NCI-H2171 treated with DMSO at 0.1 percent for 48 hours (cell line): Measurements from ENCODE around the gene EXTL1.

Experiments
- DNase-seq: peaks from one replicate; lab custom pipeline; 2025; lab: John Stamatoyannopoulos, UW

The EXTL1 gene

DNA sequence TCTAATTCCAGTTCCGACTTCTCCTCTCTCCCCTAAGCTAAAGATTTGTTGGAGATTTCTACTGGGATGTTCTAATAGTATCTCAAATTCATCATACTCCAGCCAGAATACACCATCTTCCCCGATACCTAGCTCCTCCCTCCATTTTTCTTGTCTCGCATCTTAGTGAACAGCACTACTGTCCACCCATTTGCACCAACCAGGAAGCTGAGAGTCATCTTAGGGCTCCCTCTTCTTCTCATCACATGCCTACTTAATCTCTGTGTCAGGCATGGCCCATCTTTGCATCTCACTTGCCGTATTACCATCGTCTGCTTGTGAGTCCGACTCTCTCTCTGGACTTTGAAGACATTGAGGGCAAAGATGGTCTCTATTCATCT is 49.4 kb downstream of the EXTL1 start:
- no peak for DNase-seq

DNA sequence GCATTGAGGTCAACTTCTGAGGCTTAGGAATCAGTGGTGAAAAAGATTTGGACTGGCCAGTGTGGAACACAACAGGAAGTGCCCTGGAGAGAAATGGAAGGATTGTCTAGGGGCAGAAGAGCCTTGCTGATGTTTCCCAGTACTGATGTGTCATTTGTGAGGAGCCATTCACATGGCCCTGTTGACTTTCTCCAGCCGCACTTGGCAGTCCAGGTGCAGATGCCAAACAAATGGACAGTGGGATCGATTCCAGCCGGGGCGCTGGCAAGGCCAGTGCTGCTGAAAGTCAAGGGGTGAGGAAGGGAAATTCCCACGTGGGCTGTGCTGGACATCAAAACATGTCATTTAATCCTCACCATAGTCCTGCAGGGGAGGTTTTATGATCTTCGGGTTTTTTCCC is 50.7 kb downstream of the EXTL1 start:
- DNase-seq: no peak

DNA sequence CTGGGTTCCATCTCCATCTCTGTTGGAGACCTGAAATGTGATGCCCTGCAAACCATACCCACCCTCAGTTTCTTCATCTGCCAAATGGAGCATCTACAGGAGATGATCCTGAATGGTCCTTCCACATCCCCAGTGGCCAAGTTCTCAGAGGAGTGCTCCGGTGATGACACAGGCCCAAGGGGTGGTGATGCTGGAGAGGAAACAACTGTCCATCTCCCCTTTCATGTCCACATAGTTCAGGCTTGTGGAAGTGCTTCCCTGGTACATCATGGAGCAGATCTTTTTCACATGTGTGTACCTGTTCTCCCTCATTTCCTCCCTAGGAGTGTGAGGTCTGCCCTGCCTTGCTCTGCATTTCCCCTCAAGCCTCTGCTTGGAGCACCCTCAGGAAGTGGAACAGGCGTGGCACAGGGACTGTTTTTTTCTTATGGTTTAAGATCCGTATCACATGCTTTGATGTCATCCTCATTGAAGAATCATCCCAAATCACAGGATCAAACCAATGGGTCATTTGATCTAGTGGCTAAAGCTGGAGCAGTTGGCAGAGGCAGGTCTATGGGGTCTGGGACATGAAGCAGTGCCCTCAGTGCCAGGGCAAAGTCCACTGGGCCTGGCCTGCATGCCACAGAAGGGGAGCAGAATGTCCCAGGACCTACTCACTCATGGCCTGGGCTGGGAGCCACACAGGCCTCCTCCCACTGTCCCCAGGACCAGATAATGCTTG is 54.0 kb downstream of the EXTL1 start:
- DNase-seq: no peak

DNA sequence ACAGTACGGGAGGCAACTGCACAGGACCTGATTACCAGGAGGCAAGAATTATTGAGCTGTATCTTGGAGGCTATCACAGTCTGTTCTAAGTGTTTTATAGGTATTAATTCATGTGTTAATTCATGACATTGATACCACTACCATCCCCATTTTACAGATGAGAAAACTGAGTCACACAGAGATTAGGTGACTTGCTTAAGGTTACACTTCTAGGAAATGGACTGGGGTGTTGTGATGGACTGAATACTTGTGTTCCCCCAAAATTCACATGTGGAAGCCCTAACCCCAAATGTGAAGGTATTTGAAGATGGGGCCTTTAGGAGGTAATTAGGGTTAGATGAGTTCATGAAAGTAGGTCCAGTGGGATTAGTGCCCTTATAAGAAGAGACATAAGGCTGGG is 55.9 kb downstream of the EXTL1 start:
- no peak for DNase-seq

DNA sequence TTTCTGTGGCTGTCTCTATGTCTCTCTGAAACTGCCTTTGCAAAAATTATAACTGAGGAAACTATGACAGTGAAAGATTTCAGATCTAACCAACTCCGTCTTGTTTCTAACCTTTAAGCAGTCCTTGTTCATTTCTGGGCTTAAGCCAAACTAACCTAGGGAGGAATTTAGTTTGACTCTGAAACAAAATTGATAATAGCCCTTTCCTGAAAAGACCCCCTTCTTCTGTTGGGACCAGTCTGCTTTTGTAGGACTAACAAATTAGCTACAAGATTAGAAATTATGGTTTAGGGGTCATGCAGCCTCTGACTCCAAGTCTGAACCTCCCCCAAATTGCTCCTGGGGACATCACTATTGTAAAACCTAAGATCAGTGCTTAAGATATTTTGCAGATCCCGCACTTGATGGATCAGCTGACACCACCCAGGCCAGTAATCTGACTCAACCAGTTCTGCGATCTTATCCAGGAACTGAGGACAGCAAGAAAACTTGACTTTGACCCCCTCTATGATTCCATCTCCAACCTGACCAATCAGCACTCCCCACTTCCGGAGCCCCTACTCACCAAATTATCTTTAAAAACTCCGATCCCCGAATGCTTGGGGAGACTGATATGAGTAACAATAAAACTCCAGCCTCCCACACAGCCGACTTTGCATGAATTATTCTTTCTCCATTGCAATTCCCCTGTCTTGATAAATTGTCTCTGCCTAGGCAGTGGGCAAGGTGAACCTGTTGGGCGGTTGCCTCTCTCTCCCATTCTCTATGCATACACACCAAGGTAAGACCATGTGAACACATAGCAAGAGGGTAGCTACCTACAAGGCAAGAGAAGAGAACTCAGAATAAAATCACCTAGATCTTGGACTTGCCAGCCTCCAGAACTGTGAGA is 57.0 kb downstream of the EXTL1 start:
- no peak for DNase-seq

DNA sequence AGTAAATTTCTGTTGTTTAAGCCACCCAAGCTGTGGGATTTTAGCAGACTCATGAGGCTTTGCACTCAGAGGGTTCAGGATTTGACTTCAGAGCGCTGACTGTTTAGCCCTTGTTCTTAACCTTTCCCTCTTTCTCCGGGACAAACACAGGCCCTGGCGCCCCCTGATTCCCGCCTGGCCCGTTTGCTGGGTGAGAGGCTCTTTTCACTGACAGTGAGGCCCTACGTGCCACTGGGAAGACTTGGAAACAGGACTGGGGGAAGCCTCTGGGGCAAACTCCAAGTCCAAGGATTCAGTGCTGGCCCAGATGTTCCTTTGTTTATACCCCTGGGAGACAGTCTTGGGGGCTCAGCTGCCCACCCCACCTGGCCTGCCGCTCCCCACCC is 57.6 kb downstream of the EXTL1 start:
- DNase-seq: peak; percentile 39

DNA sequence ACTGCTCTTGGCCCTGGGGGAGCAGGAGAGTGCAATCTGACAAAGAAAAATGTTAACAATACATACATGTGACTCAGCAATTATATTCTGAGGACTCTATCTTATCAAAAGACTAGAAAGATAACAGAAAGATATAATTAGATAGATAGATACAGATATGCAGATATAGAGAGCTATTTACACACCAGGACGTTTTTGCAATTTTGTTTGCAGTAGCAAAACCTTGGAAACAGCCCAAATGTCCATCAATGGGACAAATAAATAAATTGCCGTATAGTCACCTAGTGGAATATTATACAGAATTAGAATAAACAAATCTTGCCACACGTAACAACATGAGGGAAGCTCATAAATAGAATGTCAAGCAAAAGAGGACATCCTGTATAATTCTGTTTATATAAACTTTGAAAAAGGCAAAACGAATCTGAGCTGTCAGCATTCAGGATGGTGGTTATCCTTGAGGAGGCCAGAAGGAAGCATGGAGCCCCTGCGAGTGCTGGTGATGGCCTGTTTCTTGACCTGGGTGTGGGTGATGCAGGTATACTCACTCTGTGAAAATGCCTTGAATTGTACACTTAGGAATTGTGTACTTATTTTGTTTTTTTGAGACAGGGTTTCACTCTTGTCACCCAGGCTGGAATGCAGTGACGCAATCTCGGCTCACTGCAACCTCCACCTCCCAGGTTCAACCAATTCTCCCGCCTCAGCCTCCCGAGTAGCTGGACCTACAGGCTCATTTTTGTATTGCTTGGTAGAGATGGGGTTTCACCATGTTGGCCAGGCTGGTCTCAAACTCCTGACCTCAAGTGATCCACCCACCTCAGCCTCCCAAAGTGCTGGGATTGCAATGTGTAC is 58.6 kb downstream of the EXTL1 start:
- no peak for DNase-seq

DNA sequence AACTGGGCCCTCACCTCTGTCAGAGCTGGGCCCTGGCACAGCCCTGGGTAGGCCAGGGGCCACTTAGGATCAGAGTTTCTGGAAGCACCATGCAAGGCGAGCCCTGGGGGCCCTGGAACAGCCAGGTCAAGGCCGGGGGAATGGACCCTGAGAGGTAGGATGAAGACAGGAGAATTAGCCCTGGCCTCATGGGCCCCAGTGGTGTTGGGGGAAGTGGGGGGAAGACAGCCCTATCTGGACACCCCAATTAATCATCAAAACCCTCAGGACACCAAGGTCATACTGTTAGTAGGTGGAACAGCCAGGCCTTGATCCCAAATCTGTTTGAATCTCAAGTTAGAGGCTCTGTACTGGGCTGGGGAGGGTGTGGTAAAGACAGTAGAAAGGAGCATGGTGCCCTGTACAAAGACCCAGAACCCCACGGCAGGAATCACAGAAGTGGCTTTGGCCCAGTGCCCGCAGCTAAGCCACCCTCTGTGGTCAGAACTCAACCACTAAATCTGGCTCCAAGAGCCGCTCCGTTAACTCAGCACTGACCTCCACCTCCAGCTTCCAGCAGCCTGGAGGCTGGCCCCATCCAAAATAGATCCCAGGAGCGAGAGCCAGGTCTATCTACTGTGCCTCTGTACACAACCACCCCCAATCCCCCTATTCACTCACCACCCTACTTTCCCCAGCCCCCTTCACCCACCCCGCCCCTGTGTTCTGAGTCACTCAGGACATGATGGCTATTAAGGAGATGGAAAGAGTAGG is 59.9 kb downstream of the EXTL1 start:
- DNase-seq: no peak

DNA sequence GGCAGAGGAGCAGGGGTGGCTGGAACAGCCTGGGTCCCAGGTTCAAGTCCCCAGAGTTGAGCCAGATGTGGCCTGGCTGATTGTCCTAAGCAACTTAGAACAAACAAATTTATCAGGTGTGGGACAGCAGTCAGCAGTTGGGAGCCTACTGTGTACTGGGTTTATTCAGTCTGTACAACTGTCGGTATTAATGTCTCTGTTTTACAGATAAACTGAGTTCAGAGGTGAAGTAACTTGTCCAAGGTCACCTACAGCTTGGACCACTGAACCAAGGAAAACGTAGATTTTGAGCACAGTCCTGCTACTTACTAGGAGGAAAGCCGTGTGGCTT is 60.4 kb downstream of the EXTL1 start:
- DNase-seq: no peak

DNA sequence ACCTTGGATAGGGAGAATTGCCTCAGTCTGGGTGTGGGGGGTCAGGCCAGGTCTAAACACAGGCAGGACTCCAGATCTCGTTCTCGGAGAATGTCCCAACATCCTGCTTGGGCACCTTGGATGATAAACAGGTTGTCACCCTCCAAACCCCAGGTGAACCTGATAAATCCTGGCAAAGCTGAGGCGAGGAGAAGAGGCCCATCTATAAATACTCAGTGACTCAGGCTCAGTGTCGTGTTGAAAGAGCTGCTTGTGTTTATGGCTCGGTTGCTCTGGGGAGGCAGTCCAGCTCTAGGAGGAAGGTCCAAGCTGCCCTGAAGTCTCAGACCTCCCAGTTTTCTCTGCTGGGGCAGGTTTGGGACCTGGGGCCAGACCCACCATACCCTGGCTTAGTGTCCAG is 61.6 kb downstream of the EXTL1 start:
- no peak for DNase-seq

DNA sequence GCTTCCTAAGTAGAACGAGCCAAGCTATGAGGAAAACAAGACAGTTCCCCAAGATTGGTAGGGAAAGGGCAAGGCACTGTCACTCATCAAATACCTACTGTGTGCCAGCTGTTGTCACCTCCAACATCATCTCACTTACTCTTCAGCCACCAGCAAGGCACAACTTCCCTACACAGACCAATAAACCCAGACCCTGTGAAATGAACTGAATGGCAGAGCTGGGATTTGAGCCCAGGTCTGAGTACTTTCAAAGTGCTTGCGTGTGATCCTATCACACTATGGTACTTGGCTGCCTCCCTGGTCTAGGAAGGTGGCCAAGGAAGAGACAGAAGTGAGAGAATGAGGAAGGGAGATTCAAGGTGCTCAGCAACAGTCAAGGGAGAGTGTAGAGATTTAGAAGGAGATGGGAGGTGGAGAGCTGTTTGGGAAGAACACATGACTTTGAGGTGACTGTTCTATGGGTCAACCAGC is 62.6 kb downstream of the EXTL1 start:
- no peak for DNase-seq

DNA sequence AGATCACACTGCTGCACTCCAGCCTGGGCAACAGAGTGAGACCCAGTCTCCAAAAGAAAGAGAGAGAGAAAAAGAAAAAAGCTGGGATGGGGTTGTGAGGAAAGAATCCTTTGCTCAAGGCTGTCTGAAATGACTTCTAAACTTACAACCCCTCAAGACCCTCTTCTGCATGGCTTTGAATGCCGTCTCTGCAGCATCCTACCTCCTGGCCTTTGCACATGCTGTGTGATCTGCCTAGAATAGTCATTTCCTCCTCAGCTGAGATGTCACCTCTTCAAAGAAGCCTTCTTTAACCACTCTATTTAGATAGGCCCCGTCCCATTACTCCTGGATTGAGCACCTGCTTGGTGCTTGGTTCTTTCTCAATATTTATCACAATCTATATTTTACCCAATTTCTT is 63.3 kb downstream of the EXTL1 start:
- DNase-seq: no peak
